Rectal smooth muscle tissue (tissue), 1 donor: Measurements from ENCODE around the gene KLK15.

ENCODE experiments used
- H3K27ac ChIP-seq: one replicate; pipeline ENCODE4 v1.7.0; 2013; ENCODE audit warnings: low read depth, low read length, inconsistent platforms
- H3K27me3 ChIP-seq: one replicate; pipeline ENCODE4 v1.7.0; 2013; ENCODE audit warnings: low read length; ENCODE audit not compliant: control insufficient read depth, insufficient read depth
- H3K36me3 ChIP-seq: one replicate; pipeline ENCODE4 v1.7.0; 2013; ENCODE audit warnings: low read length; ENCODE audit not compliant: control insufficient read depth, insufficient read depth
- H3K4me1 ChIP-seq: one replicate; pipeline ENCODE4 v1.7.0; 2013; ENCODE audit warnings: low read length; ENCODE audit not compliant: control insufficient read depth, insufficient read depth
- H3K4me3 ChIP-seq: one replicate; pipeline ENCODE4 v1.7.0; 2013; ENCODE audit warnings: low read length
- H3K9ac ChIP-seq: one replicate; pipeline ENCODE4 v1.7.0; 2013; ENCODE audit warnings: low read length

KLK15 gene

GRCh38 chr19:50838239-50838638, 4.9 kb upstream of the KLK15 start:
- Histone ChIP-seq H3K4me1 (peaks cover 2% of the 10 kb centered on the region), H3K27me3 (peaks cover 7% of the 10 kb centered on the region), H3K27ac (no peak overlapping the region)

GRCh38 chr19:50837300-50837699, 3.9 kb upstream of the KLK15 start:
- Histone ChIP-seq H3K36me3 (no peaks in the 10 kb centered on the region), H3K27ac (no peak overlapping the region), H3K4me1 (peaks cover 2% of the 10 kb centered on the region), H3K4me3 (no peak overlapping the region), H3K27me3 (peaks cover 7% of the 10 kb centered on the region), H3K9ac (no peak overlapping the region)

More at GRCh38 chr19:50838239-50838638, 4.9 kb upstream of the KLK15 start:
- Histone ChIP-seq H3K4me3 (no peak overlapping the region), H3K36me3 (no peaks in the 10 kb centered on the region), H3K9ac (no peak overlapping the region)

- no peak overlapping the region for H3K9ac ChIP-seq
Measured at GRCh38 chr19:50836543-50837195, 3.3 kb upstream of the KLK15 start.

GRCh38 chr19:50835785-50836542, 2.6 kb upstream of the KLK15 start:
- Histone ChIP-seq H3K9ac (peak overlapping the region; percentile 29), H3K27ac (no peak overlapping the region), H3K4me3 (peak overlapping the region; percentile 63), H3K36me3 (no peaks in the 10 kb centered on the region), H3K27me3 (peaks cover 7% of the 10 kb centered on the region), H3K4me1 (peaks cover 2% of the 10 kb centered on the region)

More at GRCh38 chr19:50836543-50837195, 3.3 kb upstream of the KLK15 start:
- H3K36me3 ChIP-seq = no peaks in the 10 kb centered on the region
- H3K4me3 ChIP-seq = no peak overlapping the region
- no peak overlapping the region for H3K27ac ChIP-seq
- peaks cover 2% of the 10 kb centered on the region for H3K4me1 ChIP-seq
- peaks cover 7% of the 10 kb centered on the region for H3K27me3 ChIP-seq

GRCh38 chr19:50835103-50835784, 1.9 kb upstream of the KLK15 start:
- Histone ChIP-seq H3K4me3 (peak overlapping the region; percentile 63), H3K27me3 (peaks cover 7% of the 10 kb centered on the region), H3K36me3 (no peaks in the 10 kb centered on the region), H3K9ac (peak overlapping the region; percentile 29), H3K4me1 (peaks cover 2% of the 10 kb centered on the region), H3K27ac (no peak overlapping the region)

GRCh38 chr19:50833802-50834167, 411 bp upstream of the KLK15 start:
- no peaks in the 10 kb centered on the region for H3K36me3 ChIP-seq
- H3K4me3 ChIP-seq = no peak overlapping the region
- H3K27ac ChIP-seq = no peak overlapping the region
- peaks cover 2% of the 10 kb centered on the region for H3K4me1 ChIP-seq
- H3K27me3 ChIP-seq = peaks cover 7% of the 10 kb centered on the region
- no peak overlapping the region for H3K9ac ChIP-seq

- Histone ChIP-seq H3K27ac (no peak overlapping the region), H3K27me3 (peaks cover 7% of the 10 kb centered on the region), H3K4me3 (no peak overlapping the region), H3K4me1 (peaks cover 2% of the 10 kb centered on the region), H3K36me3 (no peaks in the 10 kb centered on the region), H3K9ac (no peak overlapping the region)
Measured at GRCh38 chr19:50832666-50833065, 708 bp downstream of the KLK15 start.

- H3K27ac ChIP-seq = no peak overlapping the region
- peaks cover 2% of the 10 kb centered on the region for H3K4me1 ChIP-seq
- H3K27me3 ChIP-seq = no peaks in the 10 kb centered on the region
- no peak overlapping the region for H3K9ac ChIP-seq
- H3K4me3 ChIP-seq = no peak overlapping the region
- no peaks in the 10 kb centered on the region for H3K36me3 ChIP-seq
Measured at GRCh38 chr19:50831026-50831396, 2.4 kb downstream of the KLK15 start.

- Histone ChIP-seq H3K27me3 (no peaks in the 10 kb centered on the region), H3K9ac (no peak overlapping the region), H3K36me3 (no peaks in the 10 kb centered on the region), H3K4me3 (no peak overlapping the region), H3K4me1 (peaks cover 2% of the 10 kb centered on the region), H3K27ac (no peak overlapping the region)
Measured at GRCh38 chr19:50830266-50831025, 2.9 kb downstream of the KLK15 start.

GRCh38 chr19:50829801-50830200, 3.6 kb downstream of the KLK15 start:
- Histone ChIP-seq H3K9ac (no peak overlapping the region), H3K4me3 (no peak overlapping the region), H3K36me3 (no peaks in the 10 kb centered on the region), H3K27ac (no peak overlapping the region), H3K27me3 (no peaks in the 10 kb centered on the region), H3K4me1 (no peaks in the 10 kb centered on the region)

GRCh38 chr19:50827476-50827875, 5.9 kb downstream of the KLK15 start:
- H3K27me3 ChIP-seq = no peaks in the 10 kb centered on the region
- no peaks in the 10 kb centered on the region for H3K4me1 ChIP-seq
- H3K4me3 ChIP-seq = no peak overlapping the region
- H3K9ac ChIP-seq = no peak overlapping the region
- no peak overlapping the region for H3K27ac ChIP-seq
- no peaks in the 10 kb centered on the region for H3K36me3 ChIP-seq
